T-cell (primary cell): ENCODE results near the gene NFIX. TPM values are rescaled to one million over a fixed set of nuclear protein-coding genes. Genes with fewer than 3 reads are reported as not detected.
A peak's percentile ranks its signal among the peaks of the same experiment; 100 is the strongest.

Source experiments
- ATAC-seq, 4 experiments: fragments of 200-7000 bp in 3 of 4; fragments of 150-1000 bp in 1 of 4; cut with Tn5 transposase; replicated peaks in 1 of 4; 1 replicate in 3 of 4; 2 replicates in 1 of 4; pipeline ENCODE4 v1.10.0; 2021; ENCODE audit warnings: moderate library complexity in 3 of 4, mild to moderate bottlenecking in 2 of 4, moderate number of reproducible peaks in 1 of 4
- CTCF ChIA-PET, 2 donors: fragments of 300-600 bp; sonication (Branson Sonifier 250); formaldehyde crosslinking; loops; one replicate each; lab custom pipeline; 2022; ENCODE audit warnings: antibody characterized with exemption in 2 of 2; lab: Charles Lee
- POLR2A ChIA-PET, 2 donors: fragments of 300-600 bp; sonication (Branson Sonifier 250); formaldehyde crosslinking; loops; one replicate each; lab custom pipeline; 2022; ENCODE audit warnings: antibody characterized with exemption in 2 of 2; lab: Charles Lee
- DNase-seq, 35 experiments: peaks; one replicate each; pipeline versions ENCODE4 v3.0.0 to v3.0.0-alpha.2; 2013 to 2023
- H3K27ac ChIP-seq: one replicate; pipeline ENCODE4 v1.5.1; 2013; ENCODE audit warnings: low read length
- H3K27me3 ChIP-seq, 2 experiments: replicated peaks in 1 of 2; 1 replicate in 1 of 2; 2 replicates in 1 of 2; pipeline versions ENCODE4 v1.6.1 to v1.7.0; 2013; ENCODE audit warnings: low read length in 1 of 2, mixed read lengths in 1 of 2; ENCODE audit not compliant: control insufficient read depth in 2 of 2, insufficient read depth in 2 of 2; ENCODE audit errors: extremely low read depth in 1 of 2
- H3K36me3 ChIP-seq, 2 donors: 1 replicate in 1 of 2; 2 replicates in 1 of 2; pipeline versions ENCODE4 v1.6.1 to v1.7.0; 2013; ENCODE audit warnings: low read length in 1 of 2; ENCODE audit not compliant: control insufficient read depth in 2 of 2, insufficient read depth in 1 of 2; ENCODE audit errors: extremely low read depth in 1 of 2
- H3K4me1 ChIP-seq, 2 experiments: 1 replicate in 1 of 2; 2 replicates in 1 of 2; pipeline versions ENCODE4 v1.6.1 to v1.7.0; 2013; ENCODE audit warnings: low read length in 2 of 2, mixed read lengths in 1 of 2; ENCODE audit not compliant: insufficient read depth in 2 of 2, control insufficient read depth in 1 of 2; ENCODE audit errors: extremely low read depth in 1 of 2
- H3K4me3 ChIP-seq, 2 donors: 1 replicate in 1 of 2; 2 replicates in 1 of 2; pipeline versions ENCODE4 v1.5.1 to v1.7.0; 2013; ENCODE audit warnings: mild to moderate bottlenecking in 2 of 2, low read length in 1 of 2, moderate library complexity in 1 of 2; ENCODE audit not compliant: control insufficient read depth in 1 of 2; ENCODE audit errors: extremely low read depth in 1 of 2
- H3K9me3 ChIP-seq: 2 replicates; pipeline ENCODE4 v1.7.0; 2013
- H3K27ac Mint-ChIP-seq, 2 donors: one replicate each; pipeline ENCODE4 v1.8.0; 2020 to 2021; ENCODE audit warnings: mild to moderate bottlenecking in 2 of 2, mixed read lengths in 2 of 2
- H3K27me3 Mint-ChIP-seq, 2 donors: one replicate each; pipeline ENCODE4 v1.8.0; 2021 to 2022; ENCODE audit warnings: mixed read lengths in 2 of 2
- H3K36me3 Mint-ChIP-seq: one replicate; pipeline ENCODE4 v1.8.0; 2021; ENCODE audit warnings: mixed read lengths
- H3K4me1 Mint-ChIP-seq, 3 donors: one replicate each; pipeline ENCODE4 v1.8.0; 2020 to 2022; ENCODE audit warnings: mixed read lengths in 3 of 3, mild to moderate bottlenecking in 1 of 3
- H3K4me3 Mint-ChIP-seq, 3 donors: one replicate each; pipeline ENCODE4 v1.8.0; 2020 to 2022; ENCODE audit warnings: mild to moderate bottlenecking in 3 of 3, mixed read lengths in 3 of 3, moderate library complexity in 3 of 3
- H3K9me3 Mint-ChIP-seq, 3 donors: one replicate each; pipeline ENCODE4 v1.8.0; 2020 to 2022; ENCODE audit warnings: mixed read lengths in 3 of 3
- WGBS: methylation state at CpG from one replicate; pipeline ENCODE4 v1.1.5; 2013; ENCODE audit warnings: missing lambda C conversion rate; ENCODE audit not compliant: insufficient coverage; 5-methylcytosine and 5-hydroxymethylcytosine counted together
- total RNA-seq, 35 experiments: library from RNA in 6 of 35; stranded (reverse) in 6 of 35; fragments of 120-200 nt in 1 of 35; gene quantifications; one replicate each; pipeline versions ENCODE4 v1.2.1 to v1.2.4 and lab custom pipeline; 2013 to 2026

NFIX gene
- total RNA-seq, 5 donors from 2014 or later (not counting 1 experiment from before 2014, with no cell fraction given), result 3.9 to 6.6 (median 6.3) TPM

GRCh38 chr19:13078381-13078780 is 83.1 kb downstream of the NFIX start:
- DNase-seq, result no peak
- no peak for ATAC-seq
- H3K27me3 ChIP-seq, result peaks cover 0 to 15% of the 10 kb centered on the region in 2 experiments
- no peaks in the 10 kb centered on the region for H3K36me3 ChIP-seq
- Mint-ChIP-seq H3K27ac (no peak overlapping the region), H3K4me3 (no peak overlapping the region), H3K4me1 (peaks cover 0 to 1% (median 0%) of the 10 kb centered on the region in 3 donors), H3K27me3 (no peaks in the 10 kb centered on the region), H3K36me3 (no peaks in the 10 kb centered on the region), H3K9me3 (no peaks in the 10 kb centered on the region)
- POLR2A ChIA-PET, result no interaction called here
- WGBS, result 89% methylated on average over 4 of the region's 10 CpGs
- no peak overlapping the region for H3K4me3 ChIP-seq
- no peaks in the 10 kb centered on the region for H3K9me3 ChIP-seq
- H3K4me1 ChIP-seq, result peaks cover 0 to 6% of the 10 kb centered on the region in 2 experiments
- H3K27ac ChIP-seq, result no peak overlapping the region
- CTCF ChIA-PET, result no interaction called here

- peaks cover 0 to 1% (median 0%) of the 10 kb centered on the region in 3 donors for H3K4me1 Mint-ChIP-seq
- WGBS, result 70% methylated on average over 9 of the region's 12 CpGs
- no peak overlapping the region for H3K27ac ChIP-seq
- no peaks in the 10 kb centered on the region for H3K36me3 Mint-ChIP-seq
- no peak overlapping the region for H3K27ac Mint-ChIP-seq
- CTCF ChIA-PET, result no interaction called here
- no peaks in the 10 kb centered on the region for H3K36me3 ChIP-seq
- H3K9me3 ChIP-seq, result no peaks in the 10 kb centered on the region
- POLR2A ChIA-PET, result interaction anchor here in 1 of 2 donors (0.5 kb wide), 1 partner anchor 24 kb away, joined by 4 read pairs; no protein-coding TSS in a partner anchor
- H3K4me1 ChIP-seq, result peaks cover 0 to 6% of the 10 kb centered on the region in 2 experiments
- H3K4me3 Mint-ChIP-seq, result no peak overlapping the region
- no peak for DNase-seq
- H3K9me3 Mint-ChIP-seq, result no peaks in the 10 kb centered on the region
- no peaks in the 10 kb centered on the region for H3K27me3 Mint-ChIP-seq
- peaks cover 0 to 11% of the 10 kb centered on the region in 2 experiments for H3K27me3 ChIP-seq
- no peak overlapping the region for H3K4me3 ChIP-seq
- ATAC-seq, result no peak
Observed at GRCh38 chr19:13078897-13079541, 83.7 kb downstream of the NFIX start.

- H3K9me3 Mint-ChIP-seq, result no peaks in the 10 kb centered on the region
- ChIA-PET POLR2A (interaction anchor here in 1 of 2 donors (0.7 kb wide), 1 partner anchor 46 kb away, joined by 3 read pairs; no protein-coding TSS in a partner anchor), CTCF (interaction anchor here in 1 of 2 donors (0.6 kb wide), 1 partner anchor 66 kb away, joined by 4 read pairs; no protein-coding TSS in a partner anchor)
- Histone ChIP-seq H3K36me3 (no peaks in the 10 kb centered on the region), H3K4me3 (no peak overlapping the region), H3K27me3 (peaks cover 0 to 6% of the 10 kb centered on the region in 2 experiments), H3K27ac (no peak overlapping the region), H3K4me1 (peaks cover 0 to 6% of the 10 kb centered on the region in 2 experiments), H3K9me3 (no peaks in the 10 kb centered on the region)
- no peak for DNase-seq
- WGBS, result 61% methylated on average over 12 of the region's 16 CpGs
- peaks cover 0 to 1% (median 0%) of the 10 kb centered on the region in 3 donors for H3K4me1 Mint-ChIP-seq
- H3K27ac Mint-ChIP-seq, result no peak overlapping the region
- no peaks in the 10 kb centered on the region for H3K36me3 Mint-ChIP-seq
- no peak overlapping the region for H3K4me3 Mint-ChIP-seq
- peak in 1 of 4 experiments; percentile 24 for ATAC-seq
- no peaks in the 10 kb centered on the region for H3K27me3 Mint-ChIP-seq
Observed at GRCh38 chr19:13079542-13079986, 84.3 kb downstream of the NFIX start.

DNA sequence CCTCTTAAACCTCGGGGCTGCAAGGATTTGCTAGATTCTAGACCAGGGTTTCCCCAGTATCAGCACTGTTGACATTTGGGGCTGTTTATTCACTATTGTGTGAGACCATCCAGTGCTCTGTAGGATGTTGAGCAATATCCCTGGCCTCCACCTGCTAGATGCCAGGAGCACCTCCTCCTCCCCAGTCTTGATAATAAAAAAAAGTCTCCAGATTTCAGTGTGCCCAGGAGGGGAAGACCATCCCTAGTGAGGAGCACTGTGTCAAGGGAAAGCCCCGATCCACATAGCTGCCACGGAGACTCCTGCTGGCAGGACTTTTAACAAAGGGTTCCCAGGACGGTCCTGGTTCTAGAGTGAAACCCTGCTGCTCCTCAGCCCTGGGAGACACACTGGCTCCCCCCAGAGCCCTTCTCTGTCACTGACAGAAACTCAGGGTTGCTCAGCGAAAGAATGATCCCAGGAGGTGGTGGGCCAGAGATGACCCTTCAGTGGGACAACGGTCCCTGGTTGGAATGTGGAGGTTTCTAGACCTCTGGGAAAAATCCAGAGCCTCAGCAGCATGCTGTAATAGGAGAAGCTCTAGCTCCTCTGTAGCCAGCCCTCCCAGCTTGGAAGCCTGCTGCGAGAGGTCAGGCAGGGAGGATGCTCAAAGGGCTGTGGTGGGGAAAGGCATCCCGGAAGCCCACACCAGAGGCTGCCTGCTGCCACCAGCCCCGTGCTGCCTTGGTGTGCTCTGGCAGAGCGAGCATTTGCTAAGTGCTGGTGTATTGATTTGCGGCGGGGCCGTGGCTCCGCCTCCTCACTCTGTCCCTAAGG is 87.1 kb downstream of the NFIX start:
- ATAC-seq (no peak), DNase-seq (no peak)
- no peak overlapping the region for H3K4me3 Mint-ChIP-seq
- no peaks in the 10 kb centered on the region for H3K36me3 Mint-ChIP-seq
- POLR2A ChIA-PET, result no interaction called here
- H3K9me3 ChIP-seq, result no peaks in the 10 kb centered on the region
- peaks cover 0 to 1% of the 10 kb centered on the region in 2 donors for H3K27me3 Mint-ChIP-seq
- H3K4me1 ChIP-seq, result peaks cover 0 to 6% of the 10 kb centered on the region in 2 experiments
- CTCF ChIA-PET, result interaction anchor here in 1 of 2 donors (1.1 kb wide), 1 partner anchor 13 kb away, joined by 3 read pairs; no protein-coding TSS in a partner anchor
- peaks cover 0 to 14% of the 10 kb centered on the region in 2 experiments for H3K27me3 ChIP-seq
- no peak overlapping the region for H3K4me3 ChIP-seq
- peaks cover 0 to 1% (median 0%) of the 10 kb centered on the region in 3 donors for H3K4me1 Mint-ChIP-seq
- H3K36me3 ChIP-seq, result no peaks in the 10 kb centered on the region
- WGBS, result 91% methylated on average over 11 of the region's 14 CpGs
- no peaks in the 10 kb centered on the region for H3K9me3 Mint-ChIP-seq
- no peak overlapping the region for H3K27ac ChIP-seq
- H3K27ac Mint-ChIP-seq, result no peak overlapping the region

DNA sequence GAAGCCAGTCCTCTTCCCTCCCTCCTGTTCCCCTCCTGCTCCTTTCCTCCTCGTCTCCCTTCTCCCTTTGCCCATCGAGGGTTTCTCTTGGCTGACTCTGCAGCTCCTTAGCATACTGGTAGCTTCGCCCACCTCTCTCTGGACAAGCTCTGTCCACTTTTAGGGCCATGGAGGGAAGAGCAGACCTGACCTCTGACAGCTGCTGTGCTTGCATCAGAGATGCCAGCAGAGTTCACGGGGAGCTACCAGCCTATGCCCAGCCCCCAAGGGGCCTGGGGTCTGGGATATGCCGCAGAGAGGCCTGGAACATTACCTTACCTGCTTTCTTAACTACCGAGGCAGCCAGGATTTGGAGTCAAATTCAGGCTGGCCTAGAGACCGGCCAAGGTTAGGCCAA is 87.7 kb downstream of the NFIX start:
- WGBS, result 70% methylated on average over 7 of the region's 7 CpGs
- ATAC-seq (no peak), DNase-seq (no peak)
- Mint-ChIP-seq H3K9me3 (no peaks in the 10 kb centered on the region), H3K27ac (no peak overlapping the region), H3K4me3 (no peak overlapping the region), H3K4me1 (peaks cover 0 to 1% (median 0%) of the 10 kb centered on the region in 3 donors), H3K36me3 (no peaks in the 10 kb centered on the region), H3K27me3 (peaks cover 0 to 1% of the 10 kb centered on the region in 2 donors)
- no peak overlapping the region for H3K4me3 ChIP-seq
- no peak overlapping the region for H3K27ac ChIP-seq
- peaks cover 0 to 14% of the 10 kb centered on the region in 2 experiments for H3K27me3 ChIP-seq
- no peaks in the 10 kb centered on the region for H3K9me3 ChIP-seq
- CTCF ChIA-PET, result interaction anchor here in 1 of 2 donors (1.1 kb wide), 1 partner anchor 12 kb away, joined by 3 read pairs; no protein-coding TSS in a partner anchor
- H3K36me3 ChIP-seq, result no peaks in the 10 kb centered on the region
- POLR2A ChIA-PET, result no interaction called here
- peaks cover 0 to 6% of the 10 kb centered on the region in 2 experiments for H3K4me1 ChIP-seq

GRCh38 chr19:13083627-13084026 is 88.4 kb downstream of the NFIX start:
- H3K4me1 ChIP-seq, result peaks cover 0 to 6% of the 10 kb centered on the region in 2 experiments
- Mint-ChIP-seq H3K4me1 (peaks cover 0 to 1% (median 0%) of the 10 kb centered on the region in 3 donors), H3K27me3 (peaks cover 0 to 1% of the 10 kb centered on the region in 2 donors), H3K9me3 (no peaks in the 10 kb centered on the region), H3K27ac (no peak overlapping the region), H3K36me3 (no peaks in the 10 kb centered on the region), H3K4me3 (no peak overlapping the region)
- DNase-seq (no peak), ATAC-seq (no peak)
- H3K36me3 ChIP-seq, result no peaks in the 10 kb centered on the region
- no peak overlapping the region for H3K27ac ChIP-seq
- ChIA-PET CTCF (interaction anchor here in 1 of 2 donors (1.1 kb wide), 1 partner anchor 11 kb away, joined by 3 read pairs; no protein-coding TSS in a partner anchor), POLR2A (no interaction called here)
- no peak overlapping the region for H3K4me3 ChIP-seq
- WGBS, result 95% methylated on average over 4 of the region's 9 CpGs
- no peaks in the 10 kb centered on the region for H3K9me3 ChIP-seq
- peaks cover 0 to 14% of the 10 kb centered on the region in 2 experiments for H3K27me3 ChIP-seq
